WTC11 (cell line): ENCODE measurements around the gene RBPJ. TPM values are rescaled to one million over a fixed set of nuclear protein-coding genes. Genes with fewer than 3 reads are reported as not detected.
"Not testable (repeated sequence)": the region's sequence is repeated elsewhere in the genome, so short reads cannot be mapped to it uniquely, and the experiment has no call there.

Experiments
- ATAC-seq: fragments of 200-7000 bp; cut with Tn5 transposase; 2 replicates; pipeline ENCODE4 v1.10.0; 2021; ENCODE audit warnings: mild to moderate bottlenecking, moderate library complexity
- CTCF ChIA-PET: fragments of 300-600 bp; sonication (Branson Sonifier 250); formaldehyde crosslinking; loops from one replicate; lab custom pipeline; 2021; ENCODE audit warnings: antibody characterized with exemption; lab: Charles Lee
- POLR2A ChIA-PET: fragments of 350-600 bp; sonication (Branson Sonifier 250); formaldehyde crosslinking; loops from one replicate; lab custom pipeline; 2021; ENCODE audit warnings: antibody characterized with exemption; lab: Charles Lee
- DNase-seq: peaks from one replicate; pipeline ENCODE4 v3.0.0; 2021; ENCODE audit warnings: low spot score
- H3K27ac Mint-ChIP-seq: 2 replicates; pipeline ENCODE4 v1.8.0; 2021; ENCODE audit warnings: mixed read lengths
- H3K27me3 Mint-ChIP-seq: 2 replicates; pipeline ENCODE4 v1.8.0; 2021; ENCODE audit warnings: low read depth, mild to moderate bottlenecking, moderate library complexity, mixed read lengths
- H3K36me3 Mint-ChIP-seq: 2 replicates; pipeline ENCODE4 v1.8.0; 2021; ENCODE audit warnings: mixed read lengths
- H3K4me1 Mint-ChIP-seq: 2 replicates; pipeline ENCODE4 v1.8.0; 2022; ENCODE audit warnings: mixed read lengths
- H3K4me3 Mint-ChIP-seq: 2 replicates; pipeline ENCODE4 v1.8.0; 2021; ENCODE audit warnings: mild to moderate bottlenecking, moderate library complexity, mixed read lengths
- H3K9me3 Mint-ChIP-seq: 2 replicates; pipeline ENCODE4 v1.8.0; 2021; ENCODE audit warnings: mixed read lengths
- ESRRA ChIP-seq: sonication (generic); formaldehyde crosslinking; IDR thresholded peaks from 2 replicates; pipeline ENCODE4 v1.8.1; 2022; ENCODE audit warnings: mild to moderate bottlenecking, missing genetic modification reagents, borderline replicate concordance
- NFYB ChIP-seq: sonication (generic); formaldehyde crosslinking; conservative IDR thresholded peaks from 2 replicates; pipeline ENCODE4 v1.8.0; 2022; ENCODE audit warnings: low read depth, missing genetic modification reagents
- OVOL2 ChIP-seq: fragments of 250-450 bp; sonication (Bioruptor Pico); IDR thresholded peaks from 2 replicates; pipeline ENCODE4 v1.9.0; 2021; ENCODE audit warnings: mild to moderate bottlenecking, borderline replicate concordance
- PREB ChIP-seq: sonication (generic); formaldehyde crosslinking; IDR thresholded peaks from 2 replicates; pipeline ENCODE4 v1.8.1; 2022; ENCODE audit warnings: mild to moderate bottlenecking, missing genetic modification reagents, moderate library complexity, borderline replicate concordance
- PRRX2 ChIP-seq: fragments of 250-450 bp; sonication (Bioruptor Pico); IDR thresholded peaks from 2 replicates; pipeline ENCODE4 v1.8.0; 2021; ENCODE audit warnings: mild to moderate bottlenecking
- ZNF121 ChIP-seq: sonication (generic); formaldehyde crosslinking; IDR thresholded peaks from 2 replicates; pipeline ENCODE4 v1.8.0; 2023; ENCODE audit warnings: missing genetic modification reagents
- ZNF138 ChIP-seq: sonication (generic); formaldehyde crosslinking; conservative IDR thresholded peaks from 2 replicates; pipeline ENCODE4 v1.8.1; 2022; ENCODE audit warnings: mild to moderate bottlenecking, moderate library complexity, missing genetic modification reagents
- ZNF532 ChIP-seq: fragments of 250-450 bp; sonication (Bioruptor Pico); IDR thresholded peaks from 2 replicates; pipeline ENCODE4 v1.9.0; 2021; ENCODE audit warnings: mild to moderate bottlenecking, borderline replicate concordance
- ZSCAN18 ChIP-seq: fragments of 250-450 bp; sonication (Bioruptor Pico); IDR thresholded peaks from 2 replicates; pipeline ENCODE4 v2.1.2; 2022; ENCODE audit warnings: mild to moderate bottlenecking, moderate library complexity
- total RNA-seq: library from RNA; stranded (reverse); gene quantifications from 3 replicates; pipeline ENCODE4 v1.2.3, GENCODE V29; 2021

Gene RBPJ
- total RNA-seq, 1 experiment from 2014 or later = 163 TPM

GRCh38 chr4:26310264-26310663 lies 10.6 kb upstream of the RBPJ start:
- no peak for ATAC-seq

GRCh38 chr4:26311633-26312032 lies 9.2 kb upstream of the RBPJ start:
- H3K27me3 Mint-ChIP-seq = peaks cover 3% of the 10 kb centered on the region
- no peak for ATAC-seq
- peaks cover 20% of the 10 kb centered on the region for H3K36me3 Mint-ChIP-seq
- no peak for DNase-seq
- H3K4me1 Mint-ChIP-seq = peaks cover 8% of the 10 kb centered on the region
- TF ChIP-seq ZNF532 (CRISPR knock-in tag) (no peak), ESRRA (CRISPR knock-in tag) (no peak)
- H3K9me3 Mint-ChIP-seq = peaks cover 26% of the 10 kb centered on the region
- H3K4me3 Mint-ChIP-seq = no peak overlapping the region
- H3K27ac Mint-ChIP-seq = no peak overlapping the region
- POLR2A ChIA-PET = interaction anchor here (0.7 kb wide), 1 partner anchor 63 kb away, joined by 3 read pairs; no protein-coding TSS in a partner anchor
- CTCF ChIA-PET = no interaction called here

More at GRCh38 chr4:26310264-26310663, 10.6 kb upstream of the RBPJ start:
- H3K27me3 Mint-ChIP-seq = peaks cover 2% of the 10 kb centered on the region
- TF ChIP-seq ZNF138 (CRISPR knock-in tag) = no peak
- no peak for TF ChIP-seq NFYB
- TF ChIP-seq PRRX2 = no peak
- TF ChIP-seq OVOL2 (CRISPR knock-in tag) = no peak
- TF ChIP-seq ZNF121 (CRISPR knock-in tag) = no peak
- no peak for TF ChIP-seq ZSCAN18 (CRISPR knock-in tag)
- DNase-seq = no peak
- CTCF ChIA-PET = no interaction called here
- no peak overlapping the region for H3K4me3 Mint-ChIP-seq
- POLR2A ChIA-PET = no interaction called here
- H3K36me3 Mint-ChIP-seq = peaks cover 12% of the 10 kb centered on the region
- peaks cover 21% of the 10 kb centered on the region for H3K9me3 Mint-ChIP-seq
- peaks cover 10% of the 10 kb centered on the region for H3K4me1 Mint-ChIP-seq
- H3K27ac Mint-ChIP-seq = no peak overlapping the region

- POLR2A ChIA-PET = not testable (repeated sequence)
Measured at GRCh38 chr4:26315316-26315932, 5.4 kb upstream of the RBPJ start.

GRCh38 chr4:26317766-26318165 lies 3.0 kb upstream of the RBPJ start:
- no peak for TF ChIP-seq PREB (CRISPR knock-in tag)
- no peak overlapping the region for H3K27ac Mint-ChIP-seq
- H3K4me3 Mint-ChIP-seq = no peak overlapping the region
- H3K4me1 Mint-ChIP-seq = peaks cover 15% of the 10 kb centered on the region
- no peak for DNase-seq
- H3K36me3 Mint-ChIP-seq = peaks cover 37% of the 10 kb centered on the region
- CTCF ChIA-PET = no interaction called here
- no peak for ATAC-seq
- peaks cover 3% of the 10 kb centered on the region for H3K27me3 Mint-ChIP-seq
- peaks cover 35% of the 10 kb centered on the region for H3K9me3 Mint-ChIP-seq
- POLR2A ChIA-PET = interaction anchor here (0.7 to 2.9 kb wide), 2 partner anchors 12 to 25 kb away, joined by 5 to 8 read pairs; no protein-coding TSS in a partner anchor

More at GRCh38 chr4:26315316-26315932, 5.4 kb upstream of the RBPJ start:
- H3K27me3 Mint-ChIP-seq, H3K4me3 Mint-ChIP-seq, DNase-seq, CTCF ChIA-PET, H3K27ac Mint-ChIP-seq, ATAC-seq: not testable (repeated sequence)
- Mint-ChIP-seq H3K9me3 (peaks cover 40% of the 10 kb centered on the region), H3K4me1 (peaks cover 19% of the 10 kb centered on the region), H3K36me3 (peaks cover 34% of the 10 kb centered on the region)
